Transverse colon (tissue), 4 donors: ENCODE measurements around the gene SLC35A4. TPM values are rescaled to one million over a fixed set of nuclear protein-coding genes. Genes with fewer than 3 reads are reported as not detected.

Experiments used
- DNase-seq: peaks from one replicate; pipeline ENCODE4 v3.0.0-alpha.2; 2019
- H3K27ac ChIP-seq, 4 donors: fragments of 200-600 bp; sonication (generic); 2 replicates each; pipeline ENCODE4 v1.5.1; 2016 to 2018; ENCODE audit warnings: inconsistent platforms in 4 of 4
- H3K27me3 ChIP-seq: fragments of 200-600 bp; sonication (generic); 2 replicates; pipeline ENCODE4 v1.5.1; 2017; ENCODE audit warnings: inconsistent platforms
- H3K36me3 ChIP-seq, 4 donors: fragments of 200-600 bp; sonication (generic); 2 replicates each; pipeline ENCODE4 v1.5.1; 2017 to 2019; ENCODE audit warnings: inconsistent platforms in 4 of 4
- H3K4me1 ChIP-seq, 4 donors: fragments of 200-600 bp; sonication (generic); 2 replicates each; pipeline ENCODE4 v1.5.1; 2017 to 2020; ENCODE audit warnings: inconsistent platforms in 4 of 4
- H3K4me3 ChIP-seq, 4 donors: fragments of 200-600 bp; sonication (generic); 1 replicate in 1 of 4; 2 replicates in 3 of 4; pipeline versions ENCODE4 v1.5.1 to v1.6.1; 2017 to 2019; ENCODE audit warnings: inconsistent platforms in 4 of 4
- H3K9me3 ChIP-seq, 2 donors: fragments of 200-600 bp; sonication (generic); 2 replicates each; pipeline ENCODE4 v1.5.1; 2017 to 2019; ENCODE audit warnings: inconsistent platforms in 2 of 2
- CTCF ChIP-seq, 5 experiments: fragments of 200-600 bp in 3 of 5; fragments of 450-650 bp in 2 of 5; sonication (generic) in 3 of 5; IDR thresholded peaks; 1 replicate in 2 of 5; 2 replicates in 3 of 5; pipeline ENCODE4 v1.5.1; 2016 to 2017; ENCODE audit warnings: antibody characterized with exemption in 5 of 5, inconsistent platforms in 3 of 5, mild to moderate bottlenecking in 2 of 5, moderate library complexity in 1 of 5
- EP300 ChIP-seq: sonication (generic); formaldehyde crosslinking; IDR thresholded peaks from one replicate; pipeline ENCODE4 v1.6.1; 2017; ENCODE audit warnings: antibody characterized with exemption, low read depth
- POLR2A ChIP-seq: fragments of 450-650 bp; IDR thresholded peaks from one replicate; pipeline ENCODE4 v1.6.1; 2016; ENCODE audit warnings: antibody characterized with exemption, mild to moderate bottlenecking, moderate library complexity
- POLR2AphosphoS5 ChIP-seq, 3 donors: sonication (generic); formaldehyde crosslinking; IDR thresholded peaks; one replicate each; pipeline ENCODE4 v1.6.1; 2016; ENCODE audit warnings: antibody characterized with exemption in 3 of 3
- WGBS, 2 donors: methylation state at CpG; one replicate each; pipeline ENCODE4 v1.1.5; 2018; ENCODE audit warnings: low coverage in 1 of 2; 5-methylcytosine and 5-hydroxymethylcytosine counted together
- in situ Hi-C, 4 donors: fragments of 200-750 bp; cut with MboI; loops; one replicate each; pipeline versions ENCODE4 v1.15.0 to v1.15.1; 2017; ENCODE audit warnings: low sequenced_read_pairs in 3 of 4, low pct_ligation_motif_present in 1 of 4, low pct_unique_long_range_greater_than_20kb in 1 of 4
- intact Hi-C: fragments of 100-400 bp; cut with DNase I; formaldehyde crosslinking; loops from one replicate; pipeline ENCODE4 v1.15.1; 2023; ENCODE audit warnings: low total_unique reads
- total RNA-seq, 4 donors: library from RNA; depleted of rRNA; stranded (reverse); fragments of >200 nt; gene quantifications; one replicate each; pipeline ENCODE4 v1.1.0, GENCODE V29; 2016

Gene SLC35A4
- total RNA-seq, 4 donors from 2014 or later = 39.4 to 75.5 (median 52.6) TPM

GRCh38 chr5:140548300-140548688 lies 16.3 kb upstream of the SLC35A4 start:
- TF ChIP-seq POLR2AphosphoS5 (IDR thresholded peaks at IDR 0.05) (peak in 2 of 3 donors; percentile 83 to 88), EP300 (peak; percentile 86), POLR2A (peak; percentile 64), CTCF (IDR thresholded peaks at IDR 0.05) (no peak)
- Histone ChIP-seq H3K4me1 (peaks cover 33 to 54% (median 38%) of the 10 kb centered on the region in 4 donors), H3K36me3 (peaks cover 0 to 19% (median 4%) of the 10 kb centered on the region in 4 donors), H3K27ac (peak overlapping the region; percentile 94 to 99 (median 96)), H3K27me3 (no peaks in the 10 kb centered on the region), H3K9me3 (no peaks in the 10 kb centered on the region), H3K4me3 (peak overlapping the region in 3 of 4 donors; percentile 34 to 54 (median 43))
- intact Hi-C loops (no loop called here), in situ Hi-C loops (no loop called here)
- WGBS, 2 donors = 27% methylated on average over 5 of the region's 5 CpGs; no CpG with 5 or more reads in 1 of the 2 donors
- peak; percentile 85 for DNase-seq

- DNase-seq = no peak
- in situ Hi-C loops (no loop called here), intact Hi-C loops (no loop called here)
- Histone ChIP-seq H3K27me3 (no peaks in the 10 kb centered on the region), H3K4me1 (peaks cover 33 to 52% (median 37%) of the 10 kb centered on the region in 4 donors), H3K36me3 (peaks cover 0 to 19% (median 4%) of the 10 kb centered on the region in 4 donors), H3K9me3 (no peaks in the 10 kb centered on the region), H3K27ac (peak overlapping the region; percentile 94 to 99 (median 96)), H3K4me3 (peak overlapping the region in 1 of 4 donors; percentile 54)
- TF ChIP-seq EP300 = no peak
- WGBS, 2 donors = 70 to 86% methylated on average over 2 to 7 of the region's 7 CpGs
Observed at GRCh38 chr5:140548791-140549190, 15.8 kb upstream of the SLC35A4 start.

- Histone ChIP-seq H3K9me3 (no peaks in the 10 kb centered on the region), H3K36me3 (peaks cover 0 to 19% (median 1%) of the 10 kb centered on the region in 4 donors), H3K27me3 (no peaks in the 10 kb centered on the region), H3K4me1 (peaks cover 33 to 57% (median 37%) of the 10 kb centered on the region in 4 donors), H3K27ac (peak overlapping the region; percentile 94 to 99 (median 96)), H3K4me3 (no peak overlapping the region)
- 65 to 78% methylated on average over 2 to 3 of the region's 3 CpGs for WGBS, 2 donors
- in situ Hi-C loops (loop anchor here in 1 of 4 donors (25.0 kb wide), 1 partner anchor 113 kb away; the partner anchor contains the start of genes DND1 and WDR55), intact Hi-C loops (no loop called here)
- DNase-seq = peak; percentile 81
- TF ChIP-seq EP300 (no peak), POLR2AphosphoS5 (IDR thresholded peaks at IDR 0.05) (peak; percentile 66 to 86 (median 72)), CTCF (IDR thresholded peaks at IDR 0.05) (no peak), POLR2A (peak; percentile 36)
Observed at GRCh38 chr5:140549237-140550144, 15.1 kb upstream of the SLC35A4 start.

- H3K4me1 ChIP-seq = peaks cover 34 to 66% (median 42%) of the 10 kb centered on the region in 4 donors
- 81 to 87% methylated on average over 2 to 11 of the region's 11 CpGs for WGBS, 2 donors
- no peaks in the 10 kb centered on the region for H3K27me3 ChIP-seq
- in situ Hi-C loops (loop anchor here in 1 of 4 donors (25.0 kb wide), 1 partner anchor 112 kb away; the partner anchor contains the start of genes DND1 and WDR55), intact Hi-C loops (no loop called here)
- DNase-seq = no peak
- TF ChIP-seq POLR2A = no peak
- TF ChIP-seq POLR2AphosphoS5 (IDR thresholded peaks at IDR 0.05) = no peak
- TF ChIP-seq CTCF (IDR thresholded peaks at IDR 0.05) = no peak
- H3K4me3 ChIP-seq = no peak overlapping the region
- peak overlapping the region; percentile 94 to 99 (median 96) for H3K27ac ChIP-seq
- no peaks in the 10 kb centered on the region for H3K9me3 ChIP-seq
- H3K36me3 ChIP-seq = peaks cover 0 to 19% (median 0%) of the 10 kb centered on the region in 4 donors
Observed at GRCh38 chr5:140550147-140551079, 14.2 kb upstream of the SLC35A4 start.
